Embryonic facial prominence (tissue), 1 donor: ENCODE results near the gene QRICH2.
"Not testable (repeated sequence)": the region's sequence is repeated elsewhere in the genome, so short reads cannot be mapped to it uniquely, and the experiment has no call there.

ENCODE experiments used
- DNase-seq: peaks from one replicate; pipeline ENCODE4 v3.0.0-alpha.2; 2016; ENCODE audit errors: extremely low spot score

QRICH2 gene

DNA sequence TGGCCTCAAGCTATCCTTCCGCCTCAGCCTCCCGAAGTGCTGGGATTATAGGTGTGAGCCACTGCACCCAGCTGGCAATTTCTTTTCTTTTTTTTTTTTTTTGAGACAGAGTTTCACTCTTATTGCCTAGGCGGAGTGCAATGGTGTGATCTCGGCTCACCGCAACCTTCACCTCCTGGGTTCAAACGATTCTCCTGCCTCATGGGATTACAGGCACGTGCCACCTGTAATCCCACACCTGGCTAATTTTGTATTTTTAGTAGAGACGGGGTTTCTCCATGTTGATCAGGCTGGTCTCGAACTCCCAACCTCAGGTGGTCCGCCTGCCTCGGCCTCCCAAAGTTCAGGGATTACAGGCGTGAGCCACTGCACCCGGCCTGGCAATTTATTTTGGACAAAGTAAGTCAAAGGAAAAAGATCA lies 40.5 kb downstream of the QRICH2 start:
- not testable (repeated sequence) for DNase-seq

DNA sequence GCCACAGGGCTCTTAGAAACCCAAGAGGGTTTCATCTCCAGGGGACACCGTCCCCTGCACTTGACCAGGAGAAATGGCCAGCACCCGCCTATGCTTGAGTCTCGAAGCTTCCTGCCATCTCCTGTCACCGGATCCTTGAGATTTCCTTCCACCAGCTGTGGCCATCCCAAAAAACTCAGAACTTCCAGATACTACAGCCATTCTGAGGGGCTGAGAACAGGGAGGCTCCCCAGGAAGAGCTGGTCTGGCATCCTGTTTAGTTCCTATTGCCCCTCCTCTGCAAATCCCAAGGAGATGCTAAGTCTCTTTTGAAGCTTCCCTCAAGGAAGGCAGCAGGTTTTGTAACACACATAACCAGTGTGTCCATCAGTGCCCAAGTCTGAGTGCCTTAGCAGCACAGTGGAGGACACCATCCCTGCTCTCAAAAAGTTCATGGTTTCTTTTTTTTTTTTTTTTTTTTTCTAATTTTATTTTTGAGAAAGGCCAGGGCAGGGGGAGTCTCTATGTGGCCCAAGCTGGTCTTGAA lies 41.0 kb downstream of the QRICH2 start:
- DNase-seq, result no peak

- DNase-seq, result no peak
These were observed 41.7 kb downstream of the QRICH2 start for GRCh38 chr17:76266244-76266938.

- DNase-seq, result no peak
These were observed 42.3 kb downstream of the QRICH2 start for GRCh38 chr17:76265624-76266243.

- DNase-seq, result peak; percentile 90
These were observed 43.1 kb downstream of the QRICH2 start, which contains the start of gene UBALD2 for GRCh38 chr17:76264755-76265623. Gene UBALD2, plus strand, starts transcription at chr17:76265348. Its CDS starts 158 bp downstream, at chr17:76265506.

DNA sequence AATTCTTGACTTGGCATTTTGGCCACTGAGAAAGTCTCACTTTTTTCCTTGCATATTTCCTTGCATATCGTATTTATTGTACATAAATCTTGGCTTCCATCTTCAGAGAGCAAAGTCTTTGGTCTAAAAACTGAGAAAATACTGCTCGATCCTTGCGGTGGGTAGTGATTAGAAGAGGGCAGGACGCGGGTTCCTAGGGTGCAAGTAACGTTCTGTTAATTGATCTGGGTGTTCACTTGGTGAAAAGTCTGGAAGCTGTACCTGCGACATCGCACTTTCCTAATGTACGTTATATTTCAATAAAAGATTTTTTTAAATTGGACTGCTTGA lies 43.7 kb downstream of the QRICH2 start:
- DNase-seq, result no peak

DNA sequence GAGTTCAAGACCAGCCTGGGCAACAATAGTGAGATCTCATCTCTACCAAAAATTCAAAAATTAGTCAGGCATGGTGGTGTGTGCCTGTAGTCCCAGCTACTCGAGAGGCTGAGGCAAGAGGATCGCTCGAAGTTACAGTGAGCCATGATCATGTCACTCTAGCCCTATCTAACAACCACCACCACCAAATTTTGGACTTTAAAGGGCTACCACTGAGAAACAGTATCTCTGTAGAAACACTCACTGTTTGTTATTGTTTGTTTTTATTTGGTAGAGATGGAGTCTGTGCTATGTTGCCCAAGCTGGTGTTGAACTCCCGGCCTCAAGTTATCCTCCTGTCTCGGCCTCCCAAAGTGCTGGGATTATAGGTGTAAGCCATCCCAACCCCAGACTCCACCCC lies 44.2 kb downstream of the QRICH2 start:
- DNase-seq, result no peak

DNA sequence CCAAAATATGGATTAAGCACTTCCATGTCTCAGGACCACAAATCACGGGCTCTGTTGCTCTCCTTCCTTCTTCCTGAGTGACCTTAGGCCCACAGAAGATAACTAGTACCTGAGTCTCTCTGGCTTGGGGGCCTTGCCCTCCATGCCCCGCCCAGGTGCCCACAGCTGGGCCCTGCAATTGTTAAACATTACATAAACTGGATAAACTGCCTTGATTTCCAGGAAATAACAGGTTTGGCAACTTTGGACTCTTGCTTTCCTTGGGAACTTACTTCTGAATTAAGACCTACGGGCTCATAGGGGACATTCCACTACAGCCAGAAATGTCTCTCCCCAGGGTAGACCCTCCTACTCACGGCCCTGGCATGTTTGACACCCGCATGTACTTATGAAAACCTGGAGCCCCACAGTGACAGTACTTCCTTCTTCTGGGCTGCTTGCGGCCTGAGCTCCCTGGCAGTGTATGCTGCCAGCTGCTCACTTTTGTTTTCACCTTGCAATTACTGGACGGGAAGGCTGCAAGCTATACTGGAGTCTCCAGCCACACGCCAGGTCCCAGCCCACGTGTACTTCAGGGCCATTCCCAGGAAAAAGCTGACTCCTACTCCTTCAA lies 45.2 kb downstream of the QRICH2 start:
- no peak for DNase-seq

DNA sequence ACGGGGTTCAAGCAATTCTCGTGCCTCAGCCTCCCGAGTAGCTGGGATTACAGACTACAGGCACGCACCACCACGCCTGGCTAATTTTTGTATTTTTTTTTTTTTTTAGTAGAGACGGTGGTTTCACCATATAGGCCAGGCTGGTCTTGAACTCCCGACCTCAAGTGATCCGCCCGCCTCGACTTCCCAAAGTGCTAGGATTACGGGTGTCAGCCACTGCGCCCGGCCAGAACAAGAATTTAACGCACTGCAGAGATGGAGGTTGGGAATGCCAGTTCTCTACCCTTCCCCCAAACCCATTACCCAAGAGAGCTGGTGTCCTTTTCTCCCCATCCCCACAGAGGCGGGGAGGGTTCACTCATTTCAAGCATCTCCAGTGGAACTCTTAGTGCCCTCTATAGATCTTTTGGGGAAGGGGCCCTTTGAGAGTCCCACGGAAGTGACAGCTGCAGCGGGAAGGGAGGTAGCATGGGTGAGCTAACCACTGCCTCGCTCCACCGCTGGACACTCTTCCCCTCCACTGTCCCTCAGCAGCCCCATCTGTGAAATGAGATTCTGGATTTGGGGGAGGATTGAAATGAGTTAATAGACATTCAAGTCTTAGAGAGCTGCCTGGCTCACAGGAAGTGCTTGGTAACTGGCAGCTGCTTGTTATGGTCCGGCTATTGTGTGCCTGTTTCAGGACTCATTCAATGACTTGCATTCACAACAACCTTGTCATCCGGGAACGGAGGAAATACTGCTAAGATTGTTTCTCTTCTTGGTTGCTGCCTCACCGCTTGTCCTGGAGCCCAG lies 46.5 kb downstream of the QRICH2 start:
- DNase-seq, result no peak

GRCh38 chr17:76260669-76261068 lies 47.4 kb downstream of the QRICH2 start:
- no peak for DNase-seq

- no peak for DNase-seq
These were observed 47.9 kb downstream of the QRICH2 start for GRCh38 chr17:76260220-76260619.

DNA sequence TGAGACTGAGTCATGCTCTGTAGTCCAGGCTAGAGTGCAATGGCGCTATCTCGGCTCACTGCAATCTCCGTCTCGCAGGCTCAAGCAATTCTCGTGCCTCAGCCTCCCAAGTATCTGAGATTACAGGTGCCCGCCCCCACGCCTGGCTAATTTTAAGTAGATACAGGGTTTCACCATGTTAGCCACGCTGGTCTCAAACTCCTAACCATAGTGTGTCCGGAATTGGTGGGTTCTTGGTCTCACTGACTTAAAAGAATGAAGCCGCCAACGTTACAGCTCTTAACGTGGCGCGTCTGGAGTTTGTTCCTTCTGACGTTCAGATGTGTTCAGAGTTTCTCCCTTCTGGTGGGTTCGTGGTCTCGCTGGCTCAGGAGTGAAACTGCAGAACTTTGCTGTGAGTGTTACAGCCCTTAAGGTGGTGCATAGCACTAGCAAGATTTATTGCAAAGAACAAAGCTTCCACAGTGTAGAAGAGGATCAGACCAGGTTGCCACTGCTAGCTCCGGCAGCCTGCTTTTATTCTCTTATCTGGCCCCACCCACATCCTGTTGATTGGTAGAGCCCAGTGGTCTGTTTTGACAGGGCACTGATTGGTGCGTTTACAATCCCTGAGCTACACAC lies 51.5 kb downstream of the QRICH2 start:
- not testable (repeated sequence) for DNase-seq

DNA sequence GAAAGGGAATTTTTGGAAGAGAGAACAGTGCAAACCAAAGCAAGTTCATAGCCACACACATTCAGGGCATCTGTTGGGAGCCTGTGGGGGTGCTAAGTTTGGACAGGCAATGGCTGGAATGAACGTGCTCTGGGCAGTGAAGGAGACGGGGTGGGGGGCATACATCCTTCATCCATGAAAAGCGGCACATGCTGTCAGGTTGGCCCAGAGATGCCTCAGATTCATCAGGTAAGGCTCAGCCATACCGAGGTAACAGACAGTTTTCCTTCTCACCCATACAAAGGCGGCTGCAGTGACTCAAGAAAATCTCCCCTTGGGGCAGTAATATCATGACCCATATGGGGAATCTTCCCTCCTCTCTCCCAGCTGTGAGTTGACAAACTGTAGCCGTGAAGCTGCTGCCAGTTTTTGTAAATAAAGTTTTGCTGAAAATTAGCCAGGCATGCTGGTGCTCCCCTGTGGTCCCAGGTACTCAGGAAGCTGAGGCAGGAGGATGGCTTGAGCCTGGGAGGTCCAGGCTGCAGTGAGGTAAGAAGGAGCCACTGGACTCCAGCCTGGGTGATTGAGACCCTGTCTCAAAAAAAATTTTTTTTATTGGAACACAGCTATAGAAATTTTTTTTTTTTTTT lies 52.2 kb downstream of the QRICH2 start:
- DNase-seq, result no peak

- no peak for DNase-seq
These were observed 53.8 kb downstream of the QRICH2 start for GRCh38 chr17:76254275-76254674.

GRCh38 chr17:76253841-76254240 lies 54.2 kb downstream of the QRICH2 start:
- DNase-seq, result no peak

DNA sequence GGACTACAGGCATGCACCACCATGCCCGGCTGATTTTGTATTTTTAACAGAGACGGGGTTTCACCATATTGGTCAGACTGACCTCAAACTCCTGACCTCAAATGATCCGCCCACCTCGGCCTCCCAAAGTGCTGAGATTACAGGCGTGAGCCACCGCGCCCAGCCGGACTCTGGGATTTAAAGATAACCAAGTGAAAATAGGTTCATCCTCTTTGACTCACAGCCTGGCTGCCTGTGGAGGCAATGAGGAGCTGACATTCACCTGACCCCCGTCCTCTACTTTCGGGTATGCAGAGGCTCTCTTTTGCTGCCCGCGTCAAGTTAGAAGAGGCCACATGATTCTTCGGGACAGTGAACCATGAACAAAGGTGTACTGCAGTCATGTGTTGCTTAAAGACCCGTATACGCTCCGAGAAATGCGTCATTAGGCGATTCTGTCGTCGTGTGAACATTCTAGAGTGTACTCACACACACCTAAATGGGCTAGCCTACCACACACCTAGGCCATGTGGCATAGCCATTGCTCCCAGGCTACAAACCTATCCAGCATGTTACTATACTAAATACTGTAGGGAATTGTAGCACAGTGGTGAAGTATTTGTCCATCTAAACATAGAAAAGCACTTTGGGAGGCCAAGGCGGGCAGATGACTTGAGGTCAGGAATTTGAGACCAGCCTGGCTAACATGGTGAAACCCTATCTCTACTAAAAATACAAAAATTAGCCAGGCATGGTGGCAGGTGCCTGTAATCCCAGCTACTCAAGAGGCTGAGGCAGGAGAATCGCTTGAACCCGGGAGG lies 54.9 kb downstream of the QRICH2 start:
- DNase-seq, result not testable (repeated sequence)

DNA sequence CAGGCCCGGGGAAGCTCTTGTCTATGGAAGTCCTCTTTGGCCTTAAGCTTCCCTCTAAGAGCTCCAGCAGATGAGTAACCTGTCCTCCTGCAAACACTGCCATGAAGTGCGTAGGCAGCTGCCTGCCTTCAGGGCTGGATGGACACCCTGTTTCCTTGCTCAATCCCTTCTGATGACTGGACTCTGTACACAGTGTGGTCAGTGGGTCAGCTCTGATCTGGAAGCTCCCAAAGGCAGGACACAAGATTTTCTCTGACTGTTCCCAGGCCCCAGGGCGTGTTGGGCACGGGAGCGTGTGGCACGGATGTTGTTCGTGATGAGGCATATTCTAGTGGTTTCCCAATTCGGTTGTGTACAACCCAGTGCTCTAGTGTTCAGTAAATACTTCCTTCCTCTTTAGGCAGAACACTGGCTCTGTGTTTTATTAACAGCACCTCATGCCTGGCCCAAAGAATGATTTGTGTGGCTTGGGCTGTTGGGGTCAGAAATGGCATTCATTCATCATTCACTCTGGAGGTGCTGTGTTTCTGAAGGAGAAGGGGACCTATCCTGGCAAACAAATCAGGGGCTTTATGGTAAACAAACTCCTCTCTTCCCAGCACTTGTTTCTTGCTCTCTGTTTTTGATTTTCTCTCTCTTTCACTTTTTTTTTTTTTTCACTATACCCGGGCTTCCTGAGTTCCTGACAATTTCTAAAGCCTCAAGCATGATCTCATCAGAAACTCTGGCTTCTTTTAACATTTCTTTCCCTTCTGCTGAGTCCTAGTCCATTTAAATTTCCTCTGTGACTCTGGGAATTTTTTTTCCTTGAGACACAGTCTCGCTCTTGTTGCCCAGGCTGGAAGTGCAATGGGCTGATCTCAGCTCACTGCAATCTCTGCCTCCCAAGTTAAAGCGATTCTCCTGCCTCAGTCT lies 55.8 kb downstream of the QRICH2 start:
- DNase-seq, result no peak

DNA sequence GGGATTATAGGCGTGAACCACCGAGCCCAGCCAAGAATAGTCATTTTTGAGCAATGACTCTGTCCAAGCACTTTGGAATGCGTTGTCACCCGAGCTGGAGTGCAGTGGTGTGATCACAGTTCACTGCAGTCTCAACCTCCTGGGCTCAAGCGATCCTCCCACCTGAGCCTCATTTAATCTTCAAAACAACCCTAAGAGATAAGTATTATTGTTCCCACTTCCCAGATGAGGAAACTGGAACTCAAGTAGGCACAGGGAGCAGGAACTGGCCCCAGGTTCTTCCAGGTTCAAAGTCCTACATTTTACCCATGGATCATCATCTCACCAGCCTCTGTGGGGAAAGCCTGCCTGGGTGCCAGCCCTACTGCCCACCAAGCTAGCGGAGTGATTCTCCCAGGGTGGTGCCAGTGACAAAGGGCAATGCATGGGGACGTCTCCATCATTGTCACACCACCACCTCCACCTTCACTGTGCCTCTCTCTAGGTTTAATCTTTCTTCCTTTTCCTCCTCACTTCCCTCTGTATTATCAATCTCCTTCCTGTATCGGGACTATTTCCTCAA lies 56.5 kb downstream of the QRICH2 start:
- no peak for DNase-seq
